GM18951 (cell line): ENCODE results near the gene ADGRV1.

Experiments used
- POLR2A ChIP-seq: IDR thresholded peaks from 4 replicates; pipeline ENCODE4 v1.6.1; 2011; ENCODE audit warnings: mild to moderate bottlenecking; ENCODE audit not compliant: insufficient read length, insufficient read depth; ENCODE audit errors: extremely low read depth
- in situ Hi-C: fragments of 300-500 bp; cut with MboI; formaldehyde crosslinking; loops from one replicate; pipeline ENCODE4 v1.12.0; 2022; ENCODE audit warnings: low sequenced_read_pairs, mixed read lengths, inconsistent platforms; ENCODE audit not compliant: unreplicated experiment

ADGRV1 gene

DNA sequence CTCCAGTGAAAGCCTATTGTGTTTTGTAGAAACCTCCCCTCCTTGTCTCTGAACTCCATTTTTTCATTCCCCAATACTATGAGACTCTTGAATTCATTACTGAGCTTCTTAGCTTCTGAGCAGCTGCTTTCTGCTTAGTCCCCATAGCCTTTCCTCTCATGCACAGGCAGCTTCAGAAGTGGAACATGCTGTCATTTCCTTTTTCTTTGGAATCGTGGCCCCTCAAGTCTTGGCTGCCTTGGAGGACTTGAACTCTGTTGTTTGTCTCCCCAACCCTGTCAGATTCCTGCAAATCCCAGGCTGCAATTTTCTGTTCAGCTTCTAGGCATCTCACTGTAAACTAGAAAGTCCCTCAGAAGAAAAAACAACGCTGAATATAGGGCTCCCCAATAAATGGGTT is 556.1 kb downstream of the ADGRV1 start:
- in situ Hi-C loops, result no loop called here

DNA sequence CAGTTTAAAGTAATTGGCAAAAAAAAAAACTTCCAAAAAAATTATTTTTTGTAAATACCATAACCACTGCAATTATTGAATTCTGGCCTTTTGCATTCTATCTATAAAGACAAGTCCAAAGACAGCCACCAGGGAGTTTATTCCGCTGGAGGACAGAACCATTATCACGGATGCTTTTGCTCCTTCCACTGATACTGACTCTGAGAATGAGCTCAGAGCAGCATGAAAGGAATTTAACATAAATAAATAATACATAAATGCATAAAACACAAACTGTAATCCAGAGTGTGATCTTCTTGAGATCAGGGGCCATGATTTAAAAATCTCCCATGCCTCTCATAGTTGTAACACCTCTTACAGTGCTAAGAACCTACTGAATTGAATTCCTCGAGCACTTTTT is 559.8 kb downstream of the ADGRV1 start:
- in situ Hi-C loops, result no loop called here
- TF ChIP-seq POLR2A, result no peak

More for the DNA sequence above, 556.1 kb downstream of the ADGRV1 start:
- TF ChIP-seq POLR2A, result no peak

DNA sequence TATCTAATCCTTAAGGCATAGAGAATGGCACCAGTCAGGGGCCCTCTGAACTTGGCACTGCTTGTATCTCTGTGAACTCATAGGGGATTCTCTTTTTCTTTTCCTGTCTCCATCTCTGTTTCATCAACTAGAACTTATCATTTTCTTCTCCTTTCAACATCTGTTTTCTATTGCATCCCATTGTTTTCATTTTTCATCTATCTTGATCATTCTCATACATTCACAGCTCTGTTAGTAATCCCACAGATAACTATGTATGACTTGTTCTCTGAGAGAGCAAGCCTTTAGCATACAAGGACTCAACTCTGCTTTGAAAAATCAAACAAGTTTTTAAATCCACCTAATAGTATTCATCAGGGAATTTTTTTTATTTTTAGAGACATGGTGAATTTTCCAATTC is 560.2 kb downstream of the ADGRV1 start:
- in situ Hi-C loops, result no loop called here
- TF ChIP-seq POLR2A, result no peak

DNA sequence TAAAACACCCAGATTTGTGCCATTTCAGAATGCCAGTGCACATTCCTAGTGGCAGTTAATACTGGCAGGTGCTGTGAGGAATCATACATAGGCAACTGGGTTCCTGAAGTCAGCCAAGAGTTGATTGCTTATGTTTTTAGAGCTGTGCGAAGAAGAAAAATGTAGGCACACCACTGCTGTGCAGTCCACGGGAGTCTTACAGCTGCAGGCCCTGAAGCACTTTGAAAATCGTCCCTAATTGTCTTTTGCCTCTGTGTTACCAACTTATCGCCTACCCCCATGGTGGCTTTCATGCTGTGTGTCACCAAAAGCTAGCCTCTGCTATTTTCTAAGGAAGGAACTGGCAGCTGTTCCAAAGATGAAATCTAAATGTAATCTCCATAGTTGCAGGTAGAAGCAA is 560.6 kb downstream of the ADGRV1 start:
- no peak for TF ChIP-seq POLR2A
- in situ Hi-C loops, result no loop called here

DNA sequence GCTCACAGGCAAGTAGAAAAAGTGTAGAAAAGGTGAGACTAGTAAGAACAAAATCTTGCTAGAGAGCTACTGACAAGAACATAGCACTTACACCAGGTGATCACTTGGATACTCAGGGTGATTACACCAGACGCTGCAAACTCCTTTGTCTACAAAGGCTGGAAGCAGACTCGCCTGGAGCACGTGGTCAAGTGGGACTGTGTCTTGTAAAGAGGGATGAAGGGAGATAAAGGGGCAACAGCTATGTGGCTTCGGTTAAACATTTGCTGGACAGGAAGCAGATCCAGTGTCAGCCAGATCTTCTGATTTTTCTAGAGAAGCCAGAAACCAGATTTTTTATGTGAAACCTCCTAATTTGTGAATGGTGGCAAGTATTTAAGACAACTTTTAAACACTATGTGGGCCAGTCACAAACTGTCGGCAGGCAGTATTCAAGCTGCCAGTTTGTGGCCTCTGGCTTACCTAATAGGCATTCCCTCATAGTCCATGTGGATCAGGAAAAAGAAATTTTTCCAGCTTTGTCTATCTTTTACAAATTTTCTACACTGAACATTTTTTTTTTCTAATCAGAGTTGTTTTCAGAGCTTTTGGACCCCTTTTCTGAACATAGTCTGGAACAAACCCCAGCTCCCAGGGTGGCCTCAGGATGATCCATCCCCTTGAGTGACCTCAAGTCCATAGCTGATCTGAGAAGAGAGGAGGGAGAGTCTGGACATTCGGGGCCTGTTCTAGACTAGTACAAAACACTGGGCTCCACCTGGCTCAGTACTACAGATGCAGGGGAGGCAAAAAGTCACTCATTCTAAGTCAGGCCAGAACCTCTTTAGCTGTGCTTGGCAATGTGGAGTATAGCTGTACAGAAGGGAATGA is 561.6 kb downstream of the ADGRV1 start:
- TF ChIP-seq POLR2A, result no peak
- in situ Hi-C loops, result no loop called here

DNA sequence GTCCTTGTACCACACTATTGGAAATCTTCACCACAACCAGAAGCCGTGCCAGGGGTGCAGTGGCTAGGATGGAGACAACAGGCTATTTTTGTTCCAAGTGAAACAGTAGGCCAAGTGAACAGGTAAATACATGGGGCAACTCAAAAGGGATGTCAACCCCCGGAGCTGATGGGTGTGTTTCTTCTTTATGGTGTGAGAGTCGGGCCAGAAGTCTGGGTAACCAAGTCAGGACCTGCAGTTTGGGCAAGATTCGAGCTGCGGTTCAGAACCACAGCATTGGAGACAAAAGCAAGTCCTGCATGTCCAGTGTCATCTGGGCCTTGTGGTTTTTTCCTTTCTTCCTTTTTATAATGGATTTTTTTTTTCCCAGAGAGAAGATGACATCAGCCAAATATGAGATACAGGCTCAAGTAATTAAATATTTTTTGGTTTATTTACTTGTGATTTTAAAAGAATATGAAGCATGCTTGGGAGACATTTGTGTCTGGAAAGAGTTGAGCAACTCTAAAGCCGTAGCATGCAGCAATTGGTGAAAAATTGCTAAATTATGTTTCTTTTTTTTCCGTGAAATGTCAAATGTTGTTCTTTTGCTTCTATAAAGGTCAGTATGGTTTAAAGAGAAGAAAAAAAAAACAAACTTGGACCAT is 562.9 kb downstream of the ADGRV1 start:
- TF ChIP-seq POLR2A, result no peak
- in situ Hi-C loops, result no loop called here

DNA sequence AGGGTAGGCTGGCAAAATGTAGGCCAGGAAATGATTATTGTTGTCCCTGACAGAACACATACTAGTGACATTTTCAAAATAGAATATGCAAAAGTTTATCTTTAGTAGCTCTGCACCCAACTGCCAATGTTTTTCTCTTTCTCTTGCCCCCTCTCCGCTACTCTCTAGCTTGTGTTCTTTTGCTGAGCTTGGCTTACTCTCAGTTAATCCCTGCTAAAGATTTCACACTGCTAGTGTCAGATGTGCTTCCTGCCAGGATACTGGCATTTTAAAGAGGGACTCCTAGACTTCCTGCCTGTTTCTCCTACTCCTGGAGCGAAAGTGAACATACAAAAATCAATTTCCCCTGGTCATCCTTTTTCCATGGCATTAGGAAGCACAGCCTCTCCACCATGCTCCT is 564.1 kb downstream of the ADGRV1 start:
- in situ Hi-C loops, result no loop called here
- TF ChIP-seq POLR2A, result no peak

DNA sequence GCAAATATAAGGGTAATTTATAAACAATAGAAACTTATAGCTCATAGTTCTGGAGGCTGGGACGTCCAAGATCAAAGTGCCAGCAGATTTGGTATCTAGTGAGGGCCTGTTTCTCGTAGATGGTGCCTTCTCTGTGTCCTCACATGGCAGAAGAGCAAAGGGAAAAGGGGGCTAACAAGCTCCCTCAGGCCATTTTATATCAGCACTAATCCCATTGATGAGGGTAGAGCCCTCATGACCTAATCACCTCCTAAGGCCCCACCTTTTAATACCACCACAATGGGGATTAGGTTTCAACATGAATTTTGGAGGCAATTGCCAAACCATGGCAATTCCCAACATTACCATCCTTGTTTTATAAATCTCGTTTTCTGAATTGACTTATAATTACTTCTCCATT is 564.7 kb downstream of the ADGRV1 start:
- in situ Hi-C loops, result no loop called here
- no peak for TF ChIP-seq POLR2A

DNA sequence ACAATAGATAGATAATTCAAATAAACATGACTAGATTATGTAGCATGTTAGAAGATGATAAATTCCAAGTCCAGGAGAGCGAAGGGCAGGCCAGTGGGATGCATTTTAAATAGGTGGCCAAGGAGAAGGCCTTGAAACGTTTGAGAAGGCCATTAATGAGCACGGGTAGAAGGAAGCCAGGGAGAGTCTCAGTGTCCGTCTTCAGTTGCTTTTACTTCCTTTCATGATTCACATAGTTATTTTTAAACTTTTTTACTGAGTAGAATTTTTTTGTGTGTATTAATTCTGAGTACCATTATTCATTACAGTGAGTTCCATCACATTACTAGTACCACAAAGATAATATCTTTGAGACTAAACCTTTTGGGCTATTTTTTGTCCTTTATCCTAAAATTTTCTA is 565.3 kb downstream of the ADGRV1 start:
- in situ Hi-C loops, result no loop called here

DNA sequence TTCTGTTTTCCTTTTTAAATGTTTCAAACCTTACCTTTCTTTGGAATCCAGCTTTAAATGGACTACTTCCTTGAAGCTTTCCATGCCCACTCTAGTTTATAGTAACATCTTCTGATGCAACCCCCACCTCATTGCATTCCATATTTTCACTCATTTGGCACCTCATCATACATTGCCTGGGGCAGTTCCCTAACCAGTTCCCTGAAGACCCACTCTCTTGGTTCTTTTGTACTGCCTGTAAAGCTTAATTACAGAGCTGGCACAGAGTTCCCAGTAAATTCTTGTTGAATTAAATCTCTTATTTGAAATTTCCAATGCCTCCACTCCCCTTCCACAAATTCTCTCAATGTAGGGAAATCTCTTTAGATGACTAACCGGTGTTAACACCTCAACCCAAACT is 567.3 kb downstream of the ADGRV1 start:
- in situ Hi-C loops, result no loop called here

More for the DNA sequence above, 565.3 kb downstream of the ADGRV1 start:
- no peak for TF ChIP-seq POLR2A

DNA sequence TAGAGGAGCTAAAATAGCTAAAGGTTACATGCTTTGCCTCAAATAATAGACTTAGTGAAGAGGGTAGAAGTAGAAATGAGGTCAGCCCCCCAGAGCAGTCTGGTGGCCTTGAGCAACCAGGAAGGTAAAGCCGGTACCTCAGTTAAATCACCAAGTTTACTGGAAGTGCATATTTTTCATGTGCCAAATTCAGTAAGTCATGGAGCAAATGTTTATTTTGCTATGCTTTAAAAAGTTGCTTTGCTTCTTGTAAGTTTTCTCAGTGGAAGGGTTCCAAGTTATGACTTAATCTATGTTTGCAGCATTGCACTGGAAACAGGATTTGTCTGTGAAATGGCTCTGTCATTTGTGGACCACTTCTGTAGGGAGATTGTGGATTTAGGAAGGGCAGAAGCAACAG is 567.9 kb downstream of the ADGRV1 start:
- no peak for TF ChIP-seq POLR2A
- in situ Hi-C loops, result no loop called here

More for the DNA sequence above, 567.3 kb downstream of the ADGRV1 start:
- TF ChIP-seq POLR2A, result no peak

DNA sequence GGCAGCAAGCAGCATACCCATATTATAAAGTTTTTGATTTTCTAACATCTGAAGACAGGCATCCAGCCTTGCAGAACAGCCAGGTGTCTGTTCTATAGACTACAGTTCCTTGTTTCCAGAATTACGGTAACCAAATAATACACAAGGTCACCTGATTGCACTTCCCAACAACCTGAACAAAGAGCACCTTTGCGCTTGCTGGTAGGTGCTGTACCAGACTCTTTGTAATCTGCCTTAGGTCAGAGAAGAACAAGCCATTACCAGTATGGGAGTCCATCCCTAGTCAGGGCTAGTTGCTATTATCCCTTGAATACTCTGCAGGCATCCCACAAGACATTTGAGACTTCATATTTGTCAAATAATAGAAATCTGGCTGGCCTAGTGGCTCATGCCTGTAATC is 568.3 kb downstream of the ADGRV1 start:
- in situ Hi-C loops, result no loop called here

DNA sequence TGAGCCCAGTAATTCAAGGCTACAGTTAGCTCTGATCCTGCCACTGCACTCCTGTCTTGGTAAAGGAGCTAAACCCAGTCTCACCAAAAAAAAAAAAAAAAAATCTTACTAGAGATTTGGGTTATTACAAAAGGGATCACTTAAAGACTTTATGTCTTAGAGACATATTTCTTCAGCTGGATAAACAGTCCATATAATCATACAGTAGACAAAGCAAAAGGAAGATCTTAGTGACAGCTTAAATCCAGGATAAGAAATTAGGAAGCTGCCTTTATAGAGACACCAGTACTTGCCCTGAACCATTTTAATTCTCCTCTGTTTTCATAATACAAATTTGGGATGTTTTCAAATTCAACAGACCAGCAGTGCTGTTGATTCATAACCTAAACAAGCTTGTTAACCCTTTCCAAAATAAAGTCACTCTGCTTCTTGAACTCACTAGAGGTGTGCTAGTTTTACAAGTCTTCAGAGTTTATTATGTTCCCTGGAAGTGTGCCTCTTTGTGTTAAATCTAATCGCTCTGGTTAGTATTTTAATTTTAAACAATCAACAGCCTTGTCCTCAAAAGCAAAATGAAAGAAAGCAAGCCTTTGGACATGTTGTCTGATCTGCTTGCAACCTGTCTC is 569.0 kb downstream of the ADGRV1 start:
- no peak for TF ChIP-seq POLR2A
- in situ Hi-C loops, result no loop called here

More for the DNA sequence above, 568.3 kb downstream of the ADGRV1 start:
- no peak for TF ChIP-seq POLR2A
